Calu3 (cell line): Measurements from ENCODE around the gene GPR180. TPM values are rescaled to one million over a fixed set of nuclear protein-coding genes. Genes with fewer than 3 reads are reported as not detected.

Experiments
- BruUV-seq: library from RNA; stranded (reverse); fragments of 400-500 nt; replicated peaks from 2 replicates; lab custom pipeline; 2021; lab: Mats Ljungman, UMichigan
- CTCF ChIA-PET: fragments of 300-600 bp; sonication (Branson Sonifier 250); formaldehyde crosslinking; loops from one replicate; lab custom pipeline; 2022; ENCODE audit warnings: antibody characterized with exemption; lab: Charles Lee
- DNase-seq: peaks from one replicate; pipeline ENCODE4 v3.0.0; 2022
- H3K27ac Mint-ChIP-seq: one replicate; pipeline ENCODE4 v1.8.0; 2022; ENCODE audit warnings: mixed read lengths; ENCODE audit not compliant: unreplicated experiment
- H3K27me3 Mint-ChIP-seq: one replicate; pipeline ENCODE4 v1.8.0; 2022; ENCODE audit warnings: mixed read lengths; ENCODE audit not compliant: unreplicated experiment
- H3K36me3 Mint-ChIP-seq: one replicate; pipeline ENCODE4 v1.8.0; 2022; ENCODE audit warnings: mild to moderate bottlenecking, moderate library complexity, mixed read lengths; ENCODE audit not compliant: insufficient read depth, unreplicated experiment
- H3K4me1 Mint-ChIP-seq: one replicate; pipeline ENCODE4 v1.8.0; 2022; ENCODE audit warnings: mild to moderate bottlenecking, low read depth, mixed read lengths; ENCODE audit not compliant: unreplicated experiment
- H3K4me3 Mint-ChIP-seq: one replicate; pipeline ENCODE4 v1.8.0; 2022; ENCODE audit warnings: mild to moderate bottlenecking, low read depth, moderate library complexity, mixed read lengths; ENCODE audit not compliant: unreplicated experiment
- H3K9me3 Mint-ChIP-seq: one replicate; pipeline ENCODE4 v1.8.0; 2022; ENCODE audit warnings: low read depth, mixed read lengths; ENCODE audit not compliant: unreplicated experiment
- intact Hi-C: fragments of 100-400 bp; cut with micrococcal nuclease; formaldehyde crosslinking; loops from one replicate; pipeline ENCODE4 v1.10.0; 2022; ENCODE audit not compliant: unreplicated experiment
- total RNA-seq: library from RNA; stranded (reverse); gene quantifications from 2 replicates; pipeline ENCODE4 v1.2.3, GENCODE V29; 2022
- TF ChIP-seq, protein P1 (sequence below): fragments of 200-600 bp; IDR thresholded peaks from one replicate; pipeline ENCODE4 v1.8.0; 2022; ENCODE audit warnings: antibody characterized with exemption; ENCODE audit not compliant: unreplicated experiment

GPR180 gene
- total RNA-seq, 1 experiment from 2014 or later: 3.4 TPM

GRCh38 chr13:94569615-94570014 is 32.0 kb upstream of the GPR180 start:
- no peaks in the 10 kb centered on the region for H3K9me3 Mint-ChIP-seq
- no peaks in the 10 kb centered on the region for H3K4me1 Mint-ChIP-seq
- TF ChIP-seq, protein P1, sequence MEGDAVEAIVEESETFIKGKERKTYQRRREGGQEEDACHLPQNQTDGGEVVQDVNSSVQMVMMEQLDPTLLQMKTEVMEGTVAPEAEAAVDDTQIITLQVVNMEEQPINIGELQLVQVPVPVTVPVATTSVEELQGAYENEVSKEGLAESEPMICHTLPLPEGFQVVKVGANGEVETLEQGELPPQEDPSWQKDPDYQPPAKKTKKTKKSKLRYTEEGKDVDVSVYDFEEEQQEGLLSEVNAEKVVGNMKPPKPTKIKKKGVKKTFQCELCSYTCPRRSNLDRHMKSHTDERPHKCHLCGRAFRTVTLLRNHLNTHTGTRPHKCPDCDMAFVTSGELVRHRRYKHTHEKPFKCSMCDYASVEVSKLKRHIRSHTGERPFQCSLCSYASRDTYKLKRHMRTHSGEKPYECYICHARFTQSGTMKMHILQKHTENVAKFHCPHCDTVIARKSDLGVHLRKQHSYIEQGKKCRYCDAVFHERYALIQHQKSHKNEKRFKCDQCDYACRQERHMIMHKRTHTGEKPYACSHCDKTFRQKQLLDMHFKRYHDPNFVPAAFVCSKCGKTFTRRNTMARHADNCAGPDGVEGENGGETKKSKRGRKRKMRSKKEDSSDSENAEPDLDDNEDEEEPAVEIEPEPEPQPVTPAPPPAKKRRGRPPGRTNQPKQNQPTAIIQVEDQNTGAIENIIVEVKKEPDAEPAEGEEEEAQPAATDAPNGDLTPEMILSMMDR: no peak
- no peaks in the 10 kb centered on the region for H3K36me3 Mint-ChIP-seq
- CTCF ChIA-PET: no interaction called here
- no peak for DNase-seq
- no TSS peak for BruUV-seq
- H3K4me3 Mint-ChIP-seq: no peak overlapping the region
- intact Hi-C loops: no loop called here
- no peak overlapping the region for H3K27ac Mint-ChIP-seq
- no peaks in the 10 kb centered on the region for H3K27me3 Mint-ChIP-seq

GRCh38 chr13:94579063-94579462 is 22.6 kb upstream of the GPR180 start:
- Mint-ChIP-seq H3K27ac (no peak overlapping the region), H3K9me3 (no peaks in the 10 kb centered on the region), H3K4me1 (no peaks in the 10 kb centered on the region), H3K27me3 (no peaks in the 10 kb centered on the region), H3K4me3 (no peak overlapping the region), H3K36me3 (peaks cover 5% of the 10 kb centered on the region)
- no peak for DNase-seq
- intact Hi-C loops: no loop called here
- BruUV-seq: no TSS peak
- TF ChIP-seq, protein P1: no peak
- CTCF ChIA-PET: no interaction called here

GRCh38 chr13:94583926-94584325 is 17.7 kb upstream of the GPR180 start:
- no peaks in the 10 kb centered on the region for H3K4me1 Mint-ChIP-seq
- BruUV-seq: no TSS peak

DNA sequence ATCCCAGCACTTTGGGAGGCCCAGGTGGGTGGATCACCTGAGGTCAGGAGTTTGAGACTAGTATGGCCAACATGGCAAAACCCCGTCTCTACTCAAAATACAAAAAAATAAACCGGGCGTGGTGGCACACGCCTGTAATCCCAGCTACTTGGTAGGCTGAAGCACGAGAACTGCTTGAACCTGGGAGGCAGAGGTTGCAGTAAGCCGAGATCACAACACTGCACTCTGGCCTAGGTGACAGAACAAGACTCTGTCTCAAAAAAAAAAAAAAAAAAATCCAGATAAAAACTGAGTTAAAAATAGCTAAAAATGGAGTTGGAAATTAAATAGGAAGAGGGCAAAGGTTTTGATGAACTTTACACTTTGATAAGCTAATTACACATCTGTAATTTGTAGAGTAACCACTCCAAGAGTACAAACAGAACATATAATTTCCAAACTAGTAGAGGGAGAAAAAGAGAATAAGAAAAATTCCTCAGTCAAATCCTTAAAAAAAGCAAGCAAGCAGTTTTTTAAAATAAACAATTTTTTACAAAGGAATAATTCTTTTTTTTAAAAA is 16.0 kb upstream of the GPR180 start:
- no peaks in the 10 kb centered on the region for H3K4me1 Mint-ChIP-seq
- BruUV-seq: no TSS peak
- H3K27ac Mint-ChIP-seq: no peak overlapping the region
- DNase-seq: no peak
- H3K4me3 Mint-ChIP-seq: no peak overlapping the region
- peaks cover 11% of the 10 kb centered on the region for H3K36me3 Mint-ChIP-seq
- intact Hi-C loops: no loop called here
- CTCF ChIA-PET: no interaction called here
- no peaks in the 10 kb centered on the region for H3K9me3 Mint-ChIP-seq
- TF ChIP-seq, protein P1: no peak
- H3K27me3 Mint-ChIP-seq: no peaks in the 10 kb centered on the region

More at GRCh38 chr13:94583926-94584325, 17.7 kb upstream of the GPR180 start:
- Mint-ChIP-seq H3K36me3 (peaks cover 11% of the 10 kb centered on the region), H3K4me3 (no peak overlapping the region), H3K9me3 (no peaks in the 10 kb centered on the region), H3K27ac (no peak overlapping the region), H3K27me3 (no peaks in the 10 kb centered on the region)
- DNase-seq: no peak
- CTCF ChIA-PET: no interaction called here
- intact Hi-C loops: no loop called here
- TF ChIP-seq, protein P1: no peak
